ENCODE data around the gene SFMBT1. TPM values are rescaled to one million over a fixed set of nuclear protein-coding genes. Genes with fewer than 3 reads are reported as not detected.

The SFMBT1 gene
- total RNA-seq, 1 donor from 2014 or later: 4.1 TPM

DNA sequence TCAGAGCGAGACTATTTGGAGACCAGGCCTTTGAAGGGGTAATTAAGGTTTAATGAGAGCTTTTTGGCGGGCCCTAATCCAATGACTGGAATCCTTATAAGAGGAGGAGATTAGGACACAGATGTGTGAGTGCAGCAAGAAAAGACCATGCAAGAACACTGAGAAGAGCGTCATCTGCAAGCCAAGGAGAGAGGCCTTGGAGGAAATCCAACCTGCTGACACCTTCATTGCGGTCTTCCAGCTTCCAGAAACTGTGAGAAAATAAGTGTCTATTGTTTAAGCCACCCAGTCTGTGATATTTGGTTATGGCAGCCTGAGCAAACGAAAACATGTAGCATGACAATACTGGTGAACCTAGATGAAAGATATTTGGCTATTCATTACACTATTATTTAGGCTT is 188.0 kb downstream of the SFMBT1 start:
- DNase-seq (ENCODE audit: extremely low read depth, low read depth, low spot score): no peak

DNA sequence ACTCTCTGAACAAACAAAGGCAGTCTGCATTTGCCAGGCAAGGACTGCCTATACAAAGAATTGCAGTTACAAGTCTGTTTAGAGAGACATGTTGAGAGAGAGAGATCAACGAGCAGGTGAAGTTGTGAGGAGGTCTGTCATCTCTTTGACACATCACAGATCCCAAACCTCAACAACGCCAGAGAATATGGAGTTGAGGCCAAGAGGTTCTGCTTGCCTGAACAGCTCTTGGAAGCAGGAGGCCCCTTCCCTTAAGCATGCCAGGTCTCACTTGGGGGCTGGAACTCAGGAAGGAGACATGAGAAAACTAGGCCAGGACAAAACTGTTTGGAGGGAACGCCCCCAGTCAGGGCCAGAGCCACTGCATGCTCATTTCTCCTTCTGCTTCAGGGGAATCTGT is 188.7 kb downstream of the SFMBT1 start:
- DNase-seq (ENCODE audit: extremely low read depth, low read depth, low spot score): no peak

DNA sequence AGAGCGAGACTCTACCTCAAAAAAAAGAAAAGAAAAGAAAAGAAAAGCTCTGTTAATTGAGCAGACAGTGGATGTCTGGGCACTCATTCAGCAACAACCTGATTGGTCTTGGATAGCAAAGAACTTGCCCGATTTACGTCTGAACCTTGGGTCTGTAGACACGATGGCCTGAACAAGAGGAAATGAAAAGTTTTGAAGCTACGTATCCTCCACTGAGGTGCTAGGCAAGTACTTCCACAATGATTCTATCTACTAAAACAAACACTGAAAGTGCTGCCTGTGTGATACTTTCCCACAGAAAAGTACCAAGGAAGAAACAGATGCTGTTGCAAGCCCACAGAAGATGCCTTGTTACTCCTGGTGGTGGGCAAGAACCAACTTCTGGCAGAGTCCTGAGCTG is 189.2 kb downstream of the SFMBT1 start:
- no peak for DNase-seq (ENCODE audit: extremely low read depth, low read depth, low spot score)

DNA sequence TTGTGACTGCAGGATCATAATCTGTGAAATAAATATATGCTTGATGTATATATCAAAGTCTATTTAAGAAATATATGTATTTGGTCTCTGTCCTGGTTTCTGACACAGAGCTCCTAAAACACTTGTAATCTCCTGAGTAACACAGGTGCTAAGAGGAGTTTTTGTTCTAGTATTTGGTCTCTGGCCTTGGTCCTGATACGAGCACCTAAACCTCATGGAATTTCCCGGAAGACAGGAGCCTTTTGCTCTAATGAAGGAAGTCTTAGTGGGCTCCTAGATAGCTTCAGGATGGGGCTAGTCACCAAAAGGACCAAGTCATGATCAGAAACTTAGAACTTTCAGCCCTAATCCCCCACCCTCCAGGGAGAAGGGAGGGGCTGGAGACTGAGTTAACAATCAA is 191.9 kb downstream of the SFMBT1 start:
- DNase-seq (ENCODE audit: extremely low read depth, low read depth, low spot score): no peak

Other genes starting within 250 kb of the SFMBT1 start
- gene ITIH4, start 215.4 kb downstream of the SFMBT1 start, total RNA-seq: 0.29 TPM in 1 of 2 replicates, not detected in the other
- gene MUSTN1, start 211.1 kb downstream of the SFMBT1 start, total RNA-seq: 2.7 TPM in 1 of 2 replicates, not detected in the other
- 14.0 and 28.5 TPM in 2 replicates for gene STIMATE, start 148.5 kb downstream of the SFMBT1 start, total RNA-seq
- gene RFT1, start 84.4 kb upstream of the SFMBT1 start, total RNA-seq: 13.5 and 14.5 TPM in 2 replicates
- 9.8 and 12.1 TPM in 2 replicates for gene PRKCD, start 115.1 kb upstream of the SFMBT1 start, total RNA-seq
- 306 and 395 TPM in 2 replicates for gene TKT, start 209.9 kb upstream of the SFMBT1 start, total RNA-seq